HG03135 (cell line): ENCODE data around the gene SERPINA4.

Source experiments
- ATAC-seq: cut with Tn5 transposase; IDR thresholded peaks from one replicate; pipeline ENCODE4 v1.9.1; 2021; ENCODE audit warnings: mild to moderate bottlenecking, moderate library complexity; ENCODE audit not compliant: unreplicated experiment

The SERPINA4 gene

DNA sequence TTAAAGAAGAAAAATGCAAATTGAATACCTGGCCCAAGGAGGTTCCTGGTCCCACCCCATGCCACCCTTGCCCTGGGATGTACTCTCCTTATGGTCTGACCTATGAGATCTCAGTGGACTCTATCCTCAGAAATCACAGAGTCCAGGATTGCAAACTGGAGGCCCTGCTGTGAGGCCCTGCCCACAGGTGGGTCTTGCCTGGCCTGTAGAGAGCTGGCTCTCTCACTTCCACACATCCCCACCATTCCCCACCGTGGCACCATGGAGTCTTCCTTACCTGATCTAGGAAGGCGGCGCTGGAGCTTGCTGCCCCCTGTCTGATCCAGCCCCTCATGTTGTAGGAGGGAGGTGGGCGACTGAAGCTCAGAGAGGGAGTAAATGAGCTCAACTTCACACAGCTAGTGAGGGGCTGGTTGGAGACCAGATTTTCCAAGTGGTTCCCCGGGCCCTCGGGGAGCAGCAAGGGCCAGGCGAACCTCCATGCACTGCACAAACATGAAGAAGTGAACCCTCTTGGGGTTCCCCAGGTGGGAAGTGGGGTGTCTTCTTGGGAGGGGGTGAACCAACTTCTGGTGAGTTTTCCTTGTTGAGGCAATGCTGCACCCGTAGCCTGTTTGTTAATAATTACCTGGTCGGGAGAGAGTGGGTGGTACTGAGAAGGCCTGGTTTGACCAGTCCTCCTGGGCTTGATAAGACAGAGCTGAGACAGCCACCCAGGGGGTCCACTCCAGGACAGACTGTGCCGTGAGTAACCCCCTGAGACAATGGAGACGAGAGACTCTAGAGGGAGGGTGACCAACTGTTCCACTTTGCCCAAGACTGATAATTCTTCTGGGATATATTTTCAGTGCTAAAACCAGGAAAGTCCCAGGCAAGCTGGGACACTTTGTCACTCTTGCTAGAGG is at the start of gene SERPINA4:
Gene SERPINA4 (plus strand): TSS at position 692 of the 905 bp plus-strand sequence. CDS start 2,041 bp downstream, outside the sequence.
- ATAC-seq = no peak

DNA sequence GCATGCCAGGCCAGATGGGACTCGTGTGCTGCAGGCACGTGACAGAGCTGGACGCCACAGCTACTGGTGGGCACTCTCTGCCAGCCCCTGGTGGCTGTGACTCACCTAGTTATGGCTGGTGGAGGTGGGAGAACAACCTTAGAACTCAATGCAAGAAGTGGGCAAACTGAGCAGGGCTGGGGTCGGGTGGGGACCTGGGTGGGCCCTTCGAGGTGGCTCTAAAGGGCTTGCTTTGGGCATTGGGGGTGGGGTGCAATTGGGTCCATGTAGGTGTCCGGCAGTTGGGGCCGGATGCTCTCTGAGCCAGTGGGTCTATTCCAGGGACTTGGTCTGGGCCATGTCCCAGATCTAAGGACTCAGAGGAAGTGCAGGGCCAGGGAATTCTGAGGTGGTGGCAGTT is 46.9 kb upstream of the SERPINA4 start:
- ATAC-seq = no peak

GRCh38 chr14:94515426-94515825 is 45.8 kb upstream of the SERPINA4 start:
- no peak for ATAC-seq

- no peak for ATAC-seq
These were observed 45.4 kb upstream of the SERPINA4 start for GRCh38 chr14:94515856-94516255.

DNA sequence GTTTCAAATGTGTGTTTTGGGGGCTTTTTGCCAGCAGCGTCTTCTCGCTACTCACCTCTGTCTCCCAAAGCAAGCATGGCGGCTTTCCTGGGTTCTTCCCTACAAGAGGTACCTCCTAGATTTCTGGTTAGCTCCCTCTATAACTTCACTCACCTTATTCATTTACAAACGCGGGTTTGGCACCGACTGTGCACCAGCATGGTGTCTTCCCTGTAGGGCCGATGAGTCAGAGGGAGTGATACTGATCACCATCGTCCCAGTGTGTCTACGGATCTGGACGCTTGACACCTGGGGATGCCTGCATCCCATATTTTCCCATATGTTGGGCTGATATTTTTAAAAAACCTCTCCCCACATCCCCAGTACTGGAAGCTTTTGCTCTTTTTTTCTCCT is 44.0 kb upstream of the SERPINA4 start:
- ATAC-seq = no peak

- no peak for ATAC-seq
These were observed 43.5 kb upstream of the SERPINA4 start for GRCh38 chr14:94517641-94518257.

DNA sequence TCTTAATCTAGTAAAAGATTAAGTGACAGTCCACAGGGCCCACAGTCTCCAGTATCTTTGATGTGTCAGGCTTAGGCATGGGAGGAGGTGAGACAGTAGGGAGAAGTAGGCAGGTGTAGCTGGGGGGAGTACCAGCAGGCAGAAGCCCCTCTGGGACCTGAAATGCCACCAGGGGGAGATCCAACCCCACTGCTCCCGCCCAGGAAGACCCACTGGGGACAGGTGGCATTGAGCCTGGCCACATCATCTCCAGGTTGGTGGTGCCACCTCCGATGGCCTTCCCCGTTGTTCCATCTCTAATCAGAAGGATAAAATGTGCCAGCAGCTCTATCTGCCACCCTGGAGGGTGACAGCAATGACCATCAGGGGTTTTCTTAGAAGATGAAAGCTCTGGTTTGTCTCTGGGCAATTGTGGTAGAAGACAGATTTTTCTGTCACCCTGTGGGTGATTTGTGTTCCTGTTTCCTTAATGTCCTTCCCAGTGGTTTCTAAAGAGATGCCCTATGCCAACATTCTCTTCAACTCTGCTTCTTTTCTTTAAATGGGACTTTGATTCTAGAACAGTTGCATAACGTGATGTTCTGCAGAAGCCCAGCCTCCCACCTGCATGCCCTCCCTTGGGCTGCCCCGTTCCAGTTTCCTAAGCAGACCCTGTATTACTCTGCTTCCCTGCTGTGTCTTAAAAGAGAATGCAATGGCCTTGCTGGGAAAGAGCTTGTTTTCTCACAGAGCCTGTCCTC is 39.7 kb upstream of the SERPINA4 start:
- ATAC-seq = no peak

DNA sequence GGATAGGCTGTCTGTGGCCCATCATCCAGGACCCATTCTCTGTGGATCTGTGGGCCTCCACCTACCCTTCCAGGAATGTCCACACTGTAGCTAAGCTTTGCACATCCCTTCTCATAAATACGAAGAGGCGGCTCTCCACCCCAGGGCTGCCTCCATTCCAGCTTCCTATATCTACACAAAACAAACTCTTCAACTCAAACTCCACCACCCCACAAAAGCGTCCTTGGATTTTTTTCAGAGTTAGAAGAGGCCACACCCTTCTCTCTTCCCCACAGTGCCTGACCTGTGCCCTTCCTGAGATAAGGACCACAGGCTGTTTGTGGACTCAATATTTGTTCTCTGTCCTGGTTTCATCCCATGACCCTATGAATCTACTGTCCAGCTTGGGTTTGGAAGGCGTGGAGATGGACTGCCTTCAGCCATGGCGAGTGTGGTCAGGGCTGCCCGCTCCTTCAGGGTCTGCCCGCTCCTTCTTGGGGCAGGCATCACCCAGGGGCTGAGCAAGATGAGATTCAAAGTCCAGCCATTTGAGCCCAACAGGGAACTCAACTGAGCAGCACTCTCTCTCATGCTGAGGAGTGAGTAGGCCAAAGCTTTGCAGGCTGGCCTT is 39.0 kb upstream of the SERPINA4 start:
- ATAC-seq = no peak

DNA sequence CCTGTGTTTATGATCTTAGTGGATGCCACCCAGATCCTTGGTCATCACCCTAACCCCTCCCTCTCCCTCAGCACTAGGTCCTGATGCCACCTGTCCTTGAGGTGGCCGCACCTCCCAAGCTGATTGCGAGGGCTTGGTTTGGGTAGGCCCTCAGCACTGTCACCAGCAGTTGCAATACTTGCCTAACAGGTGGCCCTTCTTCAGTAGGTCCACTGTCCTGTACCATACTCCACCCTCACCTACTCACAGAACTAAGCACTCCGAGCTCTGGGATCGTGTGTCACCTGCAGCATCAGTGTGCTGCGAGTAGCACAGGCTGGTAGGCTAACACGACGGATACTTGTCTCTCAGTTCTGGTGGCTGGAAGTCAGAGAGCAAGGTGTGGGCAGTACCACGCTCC is 38.0 kb upstream of the SERPINA4 start:
- no peak for ATAC-seq

DNA sequence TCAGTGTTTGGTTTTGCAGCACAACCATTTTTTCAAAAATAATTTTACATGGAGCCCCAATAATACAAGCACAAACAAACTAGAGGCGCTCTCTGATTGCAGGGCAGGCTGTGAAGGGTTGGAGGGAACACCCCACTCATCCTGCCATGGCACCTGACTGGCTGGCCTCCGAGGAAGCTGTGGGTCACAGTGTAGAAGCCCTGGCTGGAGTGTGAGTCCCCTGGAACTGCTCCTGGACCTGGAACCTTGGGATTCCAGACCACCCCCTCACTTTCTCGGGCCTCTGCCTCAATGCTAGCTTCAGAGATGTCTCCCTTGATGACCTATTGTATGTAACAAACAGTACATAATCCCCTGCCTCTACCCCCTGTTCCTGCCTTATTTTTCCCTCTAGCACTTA is 37.1 kb upstream of the SERPINA4 start:
- ATAC-seq = no peak

DNA sequence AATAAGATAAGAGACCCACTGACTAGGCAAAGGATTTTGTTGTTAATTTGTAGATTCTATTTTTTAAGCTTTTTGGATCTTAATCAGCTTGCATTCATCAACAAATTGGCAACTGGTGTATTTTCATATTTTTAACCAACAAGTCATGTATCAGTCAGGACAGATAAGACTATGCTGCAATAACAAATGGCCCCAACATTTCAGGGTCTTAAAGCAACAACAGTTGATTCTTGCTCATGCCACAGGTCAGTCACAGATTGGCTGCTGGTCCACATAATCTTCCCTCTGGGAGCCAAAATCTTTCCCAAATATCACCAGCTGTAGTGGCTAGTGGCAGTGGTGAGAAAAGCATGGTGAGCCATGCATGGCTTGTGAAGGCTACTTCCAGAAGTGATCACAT is 30.1 kb upstream of the SERPINA4 start:
- ATAC-seq = no peak

GRCh38 chr14:94532447-94532846 is 28.8 kb upstream of the SERPINA4 start:
- no peak for ATAC-seq

DNA sequence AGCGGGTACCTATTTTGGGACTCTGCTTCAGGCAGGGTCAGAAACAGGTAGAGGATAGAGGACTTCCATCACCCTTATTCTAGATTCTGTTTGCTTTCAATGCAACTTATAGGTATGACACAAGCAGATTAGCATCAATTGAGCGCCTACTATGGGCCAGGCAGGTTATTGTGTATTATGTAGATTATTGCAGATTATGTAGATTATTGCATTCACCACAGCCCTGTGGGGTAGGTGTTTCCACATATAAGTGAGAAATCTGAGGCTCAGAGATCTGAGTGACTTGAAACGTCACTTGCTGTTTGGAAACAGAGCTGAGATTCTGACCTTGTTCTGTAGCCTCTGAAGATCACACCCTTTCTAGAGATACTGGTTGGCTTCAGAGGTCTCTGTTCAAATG is 25.7 kb upstream of the SERPINA4 start:
- no peak for ATAC-seq

GRCh38 chr14:94536836-94537235 is 24.4 kb upstream of the SERPINA4 start:
- no peak for ATAC-seq

DNA sequence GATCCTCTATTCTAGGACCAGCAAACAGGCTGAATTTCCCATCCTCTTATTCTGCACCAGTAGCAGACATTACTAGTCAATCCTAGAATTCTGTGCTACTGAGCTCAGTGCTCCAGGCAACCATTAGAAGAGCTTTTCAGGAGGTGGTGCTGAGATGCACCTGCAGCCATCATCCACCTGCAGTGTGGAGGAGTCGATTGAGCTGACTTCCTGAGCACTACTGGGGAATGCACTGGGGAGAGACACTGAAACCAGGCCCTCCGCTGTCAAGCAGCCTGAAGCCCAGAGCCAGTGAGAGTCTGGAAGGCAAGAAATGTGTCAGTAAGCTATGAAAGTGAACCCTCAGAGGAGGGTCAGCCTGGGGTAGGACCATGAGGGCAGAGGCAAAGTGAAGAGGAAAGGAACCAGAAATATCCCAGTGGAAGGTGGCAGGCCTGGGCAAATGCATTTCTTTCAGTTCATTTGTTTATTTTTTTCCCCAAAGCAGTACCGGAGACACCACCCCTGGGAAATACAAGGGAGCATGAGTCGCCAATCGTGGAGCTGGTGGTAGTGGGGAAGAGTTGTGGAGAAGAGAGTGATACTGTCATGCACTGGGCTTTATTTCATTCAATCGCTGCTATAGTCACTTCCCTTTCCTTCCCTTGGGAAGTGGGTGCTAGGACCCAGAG is 23.0 kb upstream of the SERPINA4 start:
- ATAC-seq = no peak

GRCh38 chr14:94539181-94539580 is 22.1 kb upstream of the SERPINA4 start:
- ATAC-seq = no peak

GRCh38 chr14:94540031-94540794 is 21.0 kb upstream of the SERPINA4 start:
- ATAC-seq = no peak

DNA sequence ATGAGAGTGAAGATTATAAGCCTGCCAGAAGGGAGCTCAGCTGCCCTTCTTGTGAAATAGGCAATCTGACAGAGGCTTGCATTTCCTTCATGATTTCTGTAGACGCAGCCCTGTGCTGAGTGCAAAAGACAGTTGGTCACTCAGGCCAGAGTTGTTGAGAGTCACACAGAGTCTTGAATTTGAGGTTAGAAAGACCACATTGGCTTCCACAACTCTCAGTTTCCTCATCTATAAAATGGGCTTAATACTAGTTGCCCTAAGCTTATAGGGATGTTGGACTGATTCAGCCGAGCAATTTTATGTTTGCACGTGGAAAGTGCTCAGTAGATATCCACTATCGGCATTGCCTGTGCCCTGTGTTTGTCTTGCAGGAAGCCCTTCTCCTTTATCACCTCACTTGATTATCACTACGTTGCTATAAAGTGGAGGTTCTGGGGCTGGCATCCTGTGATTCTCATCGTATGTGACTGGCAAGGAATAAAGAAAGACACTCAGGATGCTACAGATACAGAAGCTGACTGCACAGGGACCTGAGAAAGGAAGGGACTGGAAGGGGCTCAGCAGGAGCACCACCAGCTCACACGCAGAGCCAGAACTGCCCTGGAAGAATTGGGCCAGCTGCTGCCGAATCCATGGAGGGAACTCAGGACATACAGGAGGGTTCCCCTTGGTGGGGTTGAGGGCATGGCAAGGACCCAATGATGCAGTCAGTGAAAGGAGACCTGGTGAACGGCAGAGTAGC is 19.8 kb upstream of the SERPINA4 start:
- ATAC-seq = no peak

GRCh38 chr14:94542111-94542810 is 19.0 kb upstream of the SERPINA4 start:
- ATAC-seq = no peak
